PC-9 (cell line): ENCODE measurements around the gene HELZ. TPM values are rescaled to one million over a fixed set of nuclear protein-coding genes. Genes with fewer than 3 reads are reported as not detected.

Source experiments
- BruUV-seq: library from RNA; stranded (reverse); fragments of 400-500 nt; replicated peaks from 2 replicates; lab custom pipeline; 2021; lab: Mats Ljungman, UMichigan
- CTCF ChIA-PET: fragments of 300-600 bp; sonication (Branson Sonifier 250); formaldehyde crosslinking; loops from one replicate; lab custom pipeline; 2022; ENCODE audit warnings: antibody characterized with exemption; lab: Charles Lee
- POLR2A ChIA-PET: fragments of 300-600 bp; sonication (Branson Sonifier 250); formaldehyde crosslinking; loops from one replicate; lab custom pipeline; 2022; ENCODE audit warnings: antibody characterized with exemption; ENCODE audit not compliant: unreplicated experiment; lab: Charles Lee
- DNase-seq, 2 experiments: peaks; one replicate each; pipeline versions ENCODE4 v3.0.0 to v3.0.0-alpha.2; 2015 to 2022; ENCODE audit warnings: mixed read lengths in 1 of 2
- H2AFZ ChIP-seq: fragments of 200-600 bp; sonication (generic); 2 replicates; pipeline ENCODE4 v1.8.1; 2017; ENCODE audit warnings: antibody characterized with exemption
- H3F3A ChIP-seq: fragments of 200-600 bp; sonication (generic); 2 replicates; pipeline ENCODE4 v1.8.1; 2017; ENCODE audit warnings: antibody characterized with exemption, mild to moderate bottlenecking, low read depth; ENCODE audit not compliant: insufficient read depth
- H3K27ac ChIP-seq: fragments of 200-600 bp; sonication (generic); 2 replicates; pipeline ENCODE4 v1.6.1; 2016; ENCODE audit warnings: mixed run types
- H3K27me3 ChIP-seq: fragments of 200-600 bp; sonication (generic); 2 replicates; pipeline ENCODE4 v1.6.1; 2016; ENCODE audit warnings: low read depth, mixed run types; ENCODE audit not compliant: insufficient read depth
- H3K36me3 ChIP-seq: fragments of 200-600 bp; sonication (generic); 2 replicates; pipeline ENCODE4 v1.6.1; 2016; ENCODE audit warnings: low read depth, mixed run types
- H3K4me1 ChIP-seq: fragments of 200-600 bp; sonication (generic); replicated peaks from 2 replicates; pipeline ENCODE4 v1.6.1; 2016; ENCODE audit warnings: mixed run types; ENCODE audit not compliant: insufficient read depth
- H3K4me2 ChIP-seq: fragments of 200-600 bp; sonication (generic); 2 replicates; pipeline ENCODE4 v1.6.1; 2017; ENCODE audit warnings: mixed run types
- H3K4me3 ChIP-seq: fragments of 200-600 bp; sonication (generic); 2 replicates; pipeline ENCODE4 v1.6.1; 2016; ENCODE audit warnings: mixed run types
- H3K79me2 ChIP-seq: fragments of 200-600 bp; sonication (generic); 2 replicates; pipeline ENCODE4 v1.6.1; 2017; ENCODE audit warnings: low read depth, mixed run types
- H3K9me2 ChIP-seq: fragments of 200-600 bp; sonication (generic); 2 replicates; pipeline ENCODE4 v1.8.1; 2017; ENCODE audit warnings: mild to moderate bottlenecking; ENCODE audit not compliant: insufficient read depth
- H3K9me3 ChIP-seq: fragments of 200-600 bp; sonication (generic); 2 replicates; pipeline ENCODE4 v1.8.1; 2016; ENCODE audit warnings: low read depth; ENCODE audit not compliant: insufficient read depth
- H4K20me1 ChIP-seq: fragments of 200-600 bp; sonication (generic); 2 replicates; pipeline ENCODE4 v1.8.1; 2017; ENCODE audit not compliant: insufficient read depth
- CTCF ChIP-seq: fragments of 200-600 bp; sonication (generic); conservative IDR thresholded peaks from 2 replicates; pipeline ENCODE4 v1.6.1; 2017; ENCODE audit warnings: mixed run types, antibody characterized with exemption, mild to moderate bottlenecking, moderate library complexity
- EZH2 ChIP-seq: fragments of 200-600 bp; sonication (generic); IDR thresholded peaks from 2 replicates; pipeline ENCODE4 v1.8.0; 2017; ENCODE audit warnings: antibody characterized with exemption, low read depth
- intact Hi-C: fragments of 100-400 bp; cut with micrococcal nuclease; formaldehyde crosslinking; loops from one replicate; pipeline ENCODE4 v1.10.0; 2022; ENCODE audit not compliant: unreplicated experiment
- total RNA-seq: library from RNA; stranded (reverse); gene quantifications from 2 replicates; pipeline ENCODE4 v1.2.3, GENCODE V29; 2021

HELZ gene
- total RNA-seq, 1 experiment from 2014 or later, result 38.0 TPM

- Histone ChIP-seq H3K9me3 (no peaks in the 10 kb centered on the region; the same call in 1 of the 2 replicates), H3K4me1 (peaks cover 11% of the 10 kb centered on the region), H3K9me2 (no peaks in the 10 kb centered on the region), H3K27me3 (no peaks in the 10 kb centered on the region), H3K4me2 (no peak overlapping the region), H2AFZ (no peak overlapping the region), H3K79me2 (no peaks in the 10 kb centered on the region), H4K20me1 (no peaks in the 10 kb centered on the region), H3F3A (peaks cover 13% of the 10 kb centered on the region), H3K27ac (no peak overlapping the region), H3K36me3 (peaks cover 26% of the 10 kb centered on the region; the same call in 1 of the 2 replicates), H3K4me3 (no peak overlapping the region)
- intact Hi-C loops, result no loop called here
- ChIA-PET CTCF (no interaction called here), POLR2A (no interaction called here)
- TF ChIP-seq EZH2 (no peak), CTCF (no peak)
- DNase-seq, result no peak
- no TSS peak for BruUV-seq
Observed at GRCh38 chr17:67136191-67137025, 108.6 kb downstream of the HELZ start.

- DNase-seq, result no peak
- no peaks in the 10 kb centered on the region for H3K79me2 ChIP-seq
- no TSS peak for BruUV-seq
- H3K9me2 ChIP-seq, result no peaks in the 10 kb centered on the region
- no peak overlapping the region for H3K4me2 ChIP-seq
- H4K20me1 ChIP-seq, result peaks cover 4% of the 10 kb centered on the region; the same call in 1 of the 2 replicates
- intact Hi-C loops, result no loop called here
- no peaks in the 10 kb centered on the region for H3K4me1 ChIP-seq
- POLR2A ChIA-PET, result interaction anchor here (0.7 kb wide), 1 partner anchor 308 kb away, joined by 3 read pairs; no protein-coding TSS in a partner anchor
- CTCF ChIA-PET, result no interaction called here
- H3F3A ChIP-seq, result peaks cover 8% of the 10 kb centered on the region; the same call in 1 of the 2 replicates
- no peak overlapping the region for H2AFZ ChIP-seq
- no peaks in the 10 kb centered on the region for H3K27me3 ChIP-seq
- no peak overlapping the region for H3K4me3 ChIP-seq
- peaks cover 23% of the 10 kb centered on the region; the same call in 1 of the 2 replicates for H3K36me3 ChIP-seq
- H3K9me3 ChIP-seq, result no peaks in the 10 kb centered on the region
- no peak for TF ChIP-seq CTCF
- no peak for TF ChIP-seq EZH2
- H3K27ac ChIP-seq, result no peak overlapping the region
Observed at GRCh38 chr17:67133161-67133560, 111.8 kb downstream of the HELZ start.

GRCh38 chr17:67132366-67132765, 112.6 kb downstream of the HELZ start:
- CTCF ChIA-PET, result no interaction called here
- Histone ChIP-seq H3F3A (peaks cover 10% of the 10 kb centered on the region; the same call in 1 of the 2 replicates), H3K27me3 (no peaks in the 10 kb centered on the region), H3K4me3 (no peak overlapping the region), H3K79me2 (no peaks in the 10 kb centered on the region), H3K9me2 (no peaks in the 10 kb centered on the region), H4K20me1 (peaks cover 4% of the 10 kb centered on the region), H3K9me3 (no peaks in the 10 kb centered on the region), H2AFZ (no peak overlapping the region), H3K4me1 (no peaks in the 10 kb centered on the region), H3K4me2 (no peak overlapping the region), H3K27ac (no peak overlapping the region), H3K36me3 (peaks cover 18% of the 10 kb centered on the region; the same call in 1 of the 2 replicates)
- BruUV-seq, result no TSS peak
- POLR2A ChIA-PET, result interaction anchor here (0.7 kb wide), 1 partner anchor 308 kb away, joined by 3 read pairs; no protein-coding TSS in a partner anchor
- DNase-seq, result no peak
- intact Hi-C loops, result no loop called here
- TF ChIP-seq CTCF, result no peak
- no peak for TF ChIP-seq EZH2
